K562 (cell line): ENCODE data around the gene DCTN5.

Source experiments
- IRF2 ChIP-seq: sonication (generic); formaldehyde crosslinking; IDR thresholded peaks from 2 replicates; pipeline ENCODE4 v1.8.1; 2022; ENCODE audit warnings: mild to moderate bottlenecking, missing genetic modification reagents
- MAFF ChIP-seq: IDR thresholded peaks from 2 replicates; pipeline ENCODE4 v1.6.1; 2012; ENCODE audit warnings: low read length, improper control_type of control experiment
- POLR2A ChIP-seq: fragments of 450-650 bp; conservative IDR thresholded peaks from 2 replicates; pipeline ENCODE4 v1.6.1; 2016
- SMAD2 ChIP-seq: fragments of 150-350 bp; IDR thresholded peaks from 2 replicates; pipeline ENCODE4 v1.6.1; 2014; ENCODE audit warnings: low read depth, mild to moderate bottlenecking, low read length
- TF ChIP-seq, protein P1 (sequence below): fragments of 250-450 bp; sonication (Bioruptor Pico); IDR thresholded peaks from 2 replicates; pipeline ENCODE4 v1.8.0; 2021; ENCODE audit warnings: borderline replicate concordance, mild to moderate bottlenecking, moderate library complexity; ENCODE audit not compliant: poor library complexity, severe bottlenecking
- TF ChIP-seq, protein P2 (sequence below): fragments of 150-350 bp; IDR thresholded peaks from 2 replicates; pipeline ENCODE4 v1.6.1; 2014; ENCODE audit warnings: low read depth, mild to moderate bottlenecking, low read length, borderline replicate concordance

DNA sequence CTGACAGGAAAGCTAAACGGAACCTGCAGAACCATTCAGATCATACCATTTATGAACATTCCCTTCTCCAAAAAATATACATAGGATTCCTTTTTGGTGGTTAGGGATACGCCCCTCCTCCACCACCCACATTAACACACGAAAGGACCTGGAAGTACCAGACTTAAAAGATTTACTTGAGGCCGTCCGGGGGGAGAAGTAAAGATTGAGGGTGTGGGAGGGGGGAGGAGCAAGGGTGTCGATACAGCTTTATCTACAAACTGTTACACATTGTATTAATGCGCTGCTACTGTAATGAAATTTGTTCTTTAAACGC lies 693 bp upstream of the DCTN5 start:
- no peak for TF ChIP-seq MAFF
- TF ChIP-seq, protein P1, sequence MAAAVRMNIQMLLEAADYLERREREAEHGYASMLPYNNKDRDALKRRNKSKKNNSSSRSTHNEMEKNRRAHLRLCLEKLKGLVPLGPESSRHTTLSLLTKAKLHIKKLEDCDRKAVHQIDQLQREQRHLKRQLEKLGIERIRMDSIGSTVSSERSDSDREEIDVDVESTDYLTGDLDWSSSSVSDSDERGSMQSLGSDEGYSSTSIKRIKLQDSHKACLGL (CRISPR knock-in tag), result no peak
- no peak for TF ChIP-seq POLR2A
- no peak for TF ChIP-seq IRF2 (CRISPR knock-in tag)
- TF ChIP-seq, protein P2, sequence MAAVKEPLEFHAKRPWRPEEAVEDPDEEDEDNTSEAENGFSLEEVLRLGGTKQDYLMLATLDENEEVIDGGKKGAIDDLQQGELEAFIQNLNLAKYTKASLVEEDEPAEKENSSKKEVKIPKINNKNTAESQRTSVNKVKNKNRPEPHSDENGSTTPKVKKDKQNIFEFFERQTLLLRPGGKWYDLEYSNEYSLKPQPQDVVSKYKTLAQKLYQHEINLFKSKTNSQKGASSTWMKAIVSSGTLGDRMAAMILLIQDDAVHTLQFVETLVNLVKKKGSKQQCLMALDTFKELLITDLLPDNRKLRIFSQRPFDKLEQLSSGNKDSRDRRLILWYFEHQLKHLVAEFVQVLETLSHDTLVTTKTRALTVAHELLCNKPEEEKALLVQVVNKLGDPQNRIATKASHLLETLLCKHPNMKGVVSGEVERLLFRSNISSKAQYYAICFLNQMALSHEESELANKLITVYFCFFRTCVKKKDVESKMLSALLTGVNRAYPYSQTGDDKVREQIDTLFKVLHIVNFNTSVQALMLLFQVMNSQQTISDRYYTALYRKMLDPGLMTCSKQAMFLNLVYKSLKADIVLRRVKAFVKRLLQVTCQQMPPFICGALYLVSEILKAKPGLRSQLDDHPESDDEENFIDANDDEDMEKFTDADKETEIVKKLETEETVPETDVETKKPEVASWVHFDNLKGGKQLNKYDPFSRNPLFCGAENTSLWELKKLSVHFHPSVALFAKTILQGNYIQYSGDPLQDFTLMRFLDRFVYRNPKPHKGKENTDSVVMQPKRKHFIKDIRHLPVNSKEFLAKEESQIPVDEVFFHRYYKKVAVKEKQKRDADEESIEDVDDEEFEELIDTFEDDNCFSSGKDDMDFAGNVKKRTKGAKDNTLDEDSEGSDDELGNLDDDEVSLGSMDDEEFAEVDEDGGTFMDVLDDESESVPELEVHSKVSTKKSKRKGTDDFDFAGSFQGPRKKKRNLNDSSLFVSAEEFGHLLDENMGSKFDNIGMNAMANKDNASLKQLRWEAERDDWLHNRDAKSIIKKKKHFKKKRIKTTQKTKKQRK, result no peak
- no peak for TF ChIP-seq SMAD2
